Neural progenitor cell (in vitro differentiated cells): ENCODE results near the gene PREX1.

Experiments
- EZH2 ChIP-seq: fragments of 200-600 bp; sonication (generic); IDR thresholded peaks from 2 replicates; pipeline ENCODE4 v1.6.1; 2017; ENCODE audit warnings: antibody characterized with exemption, mild to moderate bottlenecking, moderate library complexity
- EZH2phosphoT487 ChIP-seq: fragments of 200-600 bp; sonication (generic); IDR thresholded peaks from 2 replicates; pipeline ENCODE4 v1.6.1; 2017; ENCODE audit warnings: antibody characterized with exemption
- TF ChIP-seq, protein P1 (sequence below): fragments of 200-600 bp; sonication (generic); IDR thresholded peaks from 2 replicates; pipeline ENCODE4 v1.5.1; 2017; ENCODE audit warnings: antibody characterized with exemption, mild to moderate bottlenecking

DNA sequence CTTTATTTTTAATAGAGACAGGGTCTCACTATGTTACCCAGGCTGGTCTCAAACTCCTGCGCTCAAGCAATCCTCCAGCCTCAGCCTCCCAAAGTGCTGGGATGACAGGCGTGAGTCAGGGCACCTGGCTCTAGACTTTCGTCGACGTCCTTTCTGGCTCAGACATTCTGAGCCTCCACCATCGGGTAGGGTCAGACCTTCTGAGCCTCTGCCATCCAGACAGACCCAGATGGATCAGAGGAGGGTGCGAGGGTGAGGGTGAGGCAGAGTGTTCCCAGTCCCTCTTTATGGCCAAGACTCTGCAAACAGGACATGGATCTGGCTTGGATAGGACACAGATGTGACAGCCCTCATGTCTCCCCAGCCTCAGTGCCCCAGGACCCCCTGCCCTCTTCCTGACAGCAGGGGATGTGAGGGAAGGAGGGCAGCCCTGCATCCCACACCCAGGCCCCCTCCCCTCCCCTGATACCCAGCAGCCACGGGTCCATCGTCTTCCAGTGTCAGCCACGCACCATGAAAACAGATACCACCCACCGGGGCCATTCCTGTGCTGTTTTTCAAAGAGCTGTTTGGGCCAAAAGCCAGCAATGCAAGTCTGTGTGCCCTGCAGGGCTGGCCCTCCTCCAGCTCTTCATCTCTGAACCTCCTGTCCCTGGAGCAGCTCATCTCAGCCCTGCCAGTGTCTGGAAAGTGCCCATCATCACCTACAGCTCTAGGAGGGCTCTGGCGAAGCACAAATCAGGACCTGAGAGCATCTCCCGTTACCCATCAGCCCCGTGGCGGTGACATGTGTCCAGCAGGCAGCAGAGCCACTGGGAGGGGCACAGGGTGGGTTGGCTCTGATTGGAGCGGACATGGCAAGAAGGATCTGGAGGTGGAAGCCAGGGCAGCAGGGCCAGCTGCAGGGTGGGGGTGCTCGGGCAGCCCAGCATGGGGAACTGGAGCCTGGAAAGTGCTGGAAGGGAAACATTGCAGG is 208.4 kb downstream of the PREX1 start:
- TF ChIP-seq, protein P1, sequence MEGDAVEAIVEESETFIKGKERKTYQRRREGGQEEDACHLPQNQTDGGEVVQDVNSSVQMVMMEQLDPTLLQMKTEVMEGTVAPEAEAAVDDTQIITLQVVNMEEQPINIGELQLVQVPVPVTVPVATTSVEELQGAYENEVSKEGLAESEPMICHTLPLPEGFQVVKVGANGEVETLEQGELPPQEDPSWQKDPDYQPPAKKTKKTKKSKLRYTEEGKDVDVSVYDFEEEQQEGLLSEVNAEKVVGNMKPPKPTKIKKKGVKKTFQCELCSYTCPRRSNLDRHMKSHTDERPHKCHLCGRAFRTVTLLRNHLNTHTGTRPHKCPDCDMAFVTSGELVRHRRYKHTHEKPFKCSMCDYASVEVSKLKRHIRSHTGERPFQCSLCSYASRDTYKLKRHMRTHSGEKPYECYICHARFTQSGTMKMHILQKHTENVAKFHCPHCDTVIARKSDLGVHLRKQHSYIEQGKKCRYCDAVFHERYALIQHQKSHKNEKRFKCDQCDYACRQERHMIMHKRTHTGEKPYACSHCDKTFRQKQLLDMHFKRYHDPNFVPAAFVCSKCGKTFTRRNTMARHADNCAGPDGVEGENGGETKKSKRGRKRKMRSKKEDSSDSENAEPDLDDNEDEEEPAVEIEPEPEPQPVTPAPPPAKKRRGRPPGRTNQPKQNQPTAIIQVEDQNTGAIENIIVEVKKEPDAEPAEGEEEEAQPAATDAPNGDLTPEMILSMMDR, result no peak
- no peak for TF ChIP-seq EZH2
- no peak for TF ChIP-seq EZH2phosphoT487
